HepG2 (cell line): ENCODE data around the gene LTBR.

Source experiments
- AGO1 ChIP-seq: fragments of 200-400 bp; formaldehyde crosslinking; IDR thresholded peaks from 2 replicates; pipeline ENCODE4 v1.6.1; 2017; ENCODE audit warnings: mild to moderate bottlenecking, low read depth, low read length, moderate library complexity; ENCODE audit not compliant: poor library complexity, severe bottlenecking
- ATF1 ChIP-seq: IDR thresholded peaks from 2 replicates; pipeline ENCODE4 v1.6.1; 2016; ENCODE audit warnings: mild to moderate bottlenecking, control low read depth
- FLYWCH1 ChIP-seq: sonication (generic); formaldehyde crosslinking; IDR thresholded peaks from 2 replicates; pipeline ENCODE4 v1.8.1; 2023; ENCODE audit warnings: mild to moderate bottlenecking, missing genetic modification reagents
- HMG20A ChIP-seq: IDR thresholded peaks from 2 replicates; pipeline ENCODE4 v1.6.1; 2016; ENCODE audit warnings: borderline replicate concordance
- KLF16 ChIP-seq, 2 experiments: sonication (generic) in 1 of 2; formaldehyde crosslinking in 1 of 2; IDR thresholded peaks; 2 replicates each; pipeline versions ENCODE4 v1.6.1 to v1.8.0; 2016 to 2023; ENCODE audit warnings: missing genetic modification reagents in 2 of 2, missing compliant biosample characterization in 1 of 2
- RAD21 ChIP-seq: fragments of 450-650 bp; formaldehyde crosslinking; IDR thresholded peaks from 2 replicates; pipeline ENCODE4 v1.5.0; 2020; ENCODE audit warnings: mild to moderate bottlenecking
- SP4 ChIP-seq: sonication (generic); formaldehyde crosslinking; IDR thresholded peaks from 2 replicates; pipeline ENCODE4 v1.8.1; 2023; ENCODE audit warnings: mild to moderate bottlenecking, missing genetic modification reagents
- SRF ChIP-seq: IDR thresholded peaks from 2 replicates; pipeline ENCODE4 v1.6.1; 2011; ENCODE audit warnings: mild to moderate bottlenecking, low read depth, low read length, moderate library complexity
- TP53 ChIP-seq: sonication (generic); formaldehyde crosslinking; conservative IDR thresholded peaks from 2 replicates; pipeline ENCODE4 v1.4.0; 2020; ENCODE audit warnings: missing genetic modification reagents
- ZNF282 ChIP-seq: fragments of 450-650 bp; IDR thresholded peaks from 2 replicates; pipeline ENCODE4 v1.6.1; 2018; ENCODE audit not compliant: partially characterized antibody
- ZNF333 ChIP-seq: sonication (generic); formaldehyde crosslinking; IDR thresholded peaks from 2 replicates; pipeline ENCODE4 v1.4.0; 2020; ENCODE audit warnings: mild to moderate bottlenecking, missing genetic modification reagents, borderline replicate concordance
- ZNF777 ChIP-seq: sonication (generic); formaldehyde crosslinking; IDR thresholded peaks from 2 replicates; pipeline ENCODE4 v1.4.0; 2020; ENCODE audit warnings: missing genetic modification reagents
- TF ChIP-seq, protein P1 (sequence below): sonication (generic); formaldehyde crosslinking; IDR thresholded peaks from 2 replicates; pipeline ENCODE4 v1.4.0; 2020; ENCODE audit warnings: mild to moderate bottlenecking, missing genetic modification reagents, borderline replicate concordance

DNA sequence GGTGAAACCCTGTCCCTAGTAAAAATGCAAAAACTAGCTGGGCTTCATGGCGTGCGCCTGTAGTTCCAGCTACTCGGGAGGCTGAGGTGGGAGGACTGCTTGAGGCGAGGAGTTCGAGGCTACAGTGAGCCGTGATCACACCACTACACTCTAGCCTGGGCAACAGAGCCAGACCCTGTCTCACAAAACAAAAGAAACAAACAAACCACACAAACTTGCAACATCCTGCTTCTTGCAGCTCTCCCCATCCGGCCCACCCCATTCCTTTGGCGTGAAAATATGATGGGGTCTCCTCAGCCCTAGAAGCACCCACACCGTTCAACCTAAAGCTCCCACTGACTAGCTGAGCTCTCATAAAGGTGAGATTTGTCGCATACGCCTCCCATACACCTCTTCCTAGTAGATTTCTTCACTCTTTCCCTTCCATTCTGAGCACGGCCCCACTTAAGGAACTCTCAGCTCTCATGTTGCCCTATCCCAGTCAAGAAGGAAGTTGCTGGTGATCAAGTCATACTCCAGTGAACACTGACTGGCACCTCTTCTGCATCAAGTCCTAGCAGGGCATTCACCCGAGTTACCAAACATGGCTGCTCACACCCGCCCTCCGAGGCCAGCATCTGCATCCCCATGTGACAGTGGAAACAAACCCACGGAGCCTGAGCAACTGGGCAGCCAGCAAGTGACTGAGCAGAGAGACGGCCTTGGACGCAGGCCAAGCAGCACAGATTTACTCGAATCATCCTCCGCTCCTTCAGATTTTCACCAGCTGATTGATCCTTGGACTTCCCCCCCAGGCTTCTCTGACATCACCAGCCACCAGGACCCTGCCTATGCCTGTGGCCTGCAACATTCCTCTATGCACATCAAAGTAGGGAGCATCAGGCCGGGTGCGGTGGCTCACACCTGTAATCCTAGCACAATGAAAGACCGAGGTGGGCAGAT is 41.9 kb downstream of the LTBR start:
- no peak for TF ChIP-seq FLYWCH1 (CRISPR knock-in tag)
- TF ChIP-seq, protein P1, sequence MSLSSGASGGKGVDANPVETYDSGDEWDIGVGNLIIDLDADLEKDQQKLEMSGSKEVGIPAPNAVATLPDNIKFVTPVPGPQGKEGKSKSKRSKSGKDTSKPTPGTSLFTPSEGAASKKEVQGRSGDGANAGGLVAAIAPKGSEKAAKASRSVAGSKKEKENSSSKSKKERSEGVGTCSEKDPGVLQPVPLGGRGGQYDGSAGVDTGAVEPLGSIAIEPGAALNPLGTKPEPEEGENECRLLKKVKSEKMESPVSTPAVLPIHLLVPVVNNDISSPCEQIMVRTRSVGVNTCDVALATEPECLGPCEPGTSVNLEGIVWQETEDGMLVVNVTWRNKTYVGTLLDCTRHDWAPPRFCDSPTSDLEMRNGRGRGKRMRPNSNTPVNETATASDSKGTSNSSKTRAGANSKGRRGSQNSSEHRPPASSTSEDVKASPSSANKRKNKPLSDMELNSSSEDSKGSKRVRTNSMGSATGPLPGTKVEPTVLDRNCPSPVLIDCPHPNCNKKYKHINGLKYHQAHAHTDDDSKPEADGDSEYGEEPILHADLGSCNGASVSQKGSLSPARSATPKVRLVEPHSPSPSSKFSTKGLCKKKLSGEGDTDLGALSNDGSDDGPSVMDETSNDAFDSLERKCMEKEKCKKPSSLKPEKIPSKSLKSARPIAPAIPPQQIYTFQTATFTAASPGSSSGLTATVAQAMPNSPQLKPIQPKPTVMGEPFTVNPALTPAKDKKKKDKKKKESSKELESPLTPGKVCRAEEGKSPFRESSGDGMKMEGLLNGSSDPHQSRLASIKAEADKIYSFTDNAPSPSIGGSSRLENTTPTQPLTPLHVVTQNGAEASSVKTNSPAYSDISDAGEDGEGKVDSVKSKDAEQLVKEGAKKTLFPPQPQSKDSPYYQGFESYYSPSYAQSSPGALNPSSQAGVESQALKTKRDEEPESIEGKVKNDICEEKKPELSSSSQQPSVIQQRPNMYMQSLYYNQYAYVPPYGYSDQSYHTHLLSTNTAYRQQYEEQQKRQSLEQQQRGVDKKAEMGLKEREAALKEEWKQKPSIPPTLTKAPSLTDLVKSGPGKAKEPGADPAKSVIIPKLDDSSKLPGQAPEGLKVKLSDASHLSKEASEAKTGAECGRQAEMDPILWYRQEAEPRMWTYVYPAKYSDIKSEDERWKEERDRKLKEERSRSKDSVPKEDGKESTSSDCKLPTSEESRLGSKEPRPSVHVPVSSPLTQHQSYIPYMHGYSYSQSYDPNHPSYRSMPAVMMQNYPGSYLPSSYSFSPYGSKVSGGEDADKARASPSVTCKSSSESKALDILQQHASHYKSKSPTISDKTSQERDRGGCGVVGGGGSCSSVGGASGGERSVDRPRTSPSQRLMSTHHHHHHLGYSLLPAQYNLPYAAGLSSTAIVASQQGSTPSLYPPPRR, result no peak
- no peak for TF ChIP-seq RAD21 (CRISPR knock-in tag)
- TF ChIP-seq SP4 (CRISPR knock-in tag), result no peak
- no peak for TF ChIP-seq ZNF333 (CRISPR knock-in tag)
- no peak for TF ChIP-seq SRF
- TF ChIP-seq HMG20A (CRISPR knock-in tag), result no peak
- no peak for TF ChIP-seq ZNF282
- TF ChIP-seq ATF1 (CRISPR knock-in tag), result no peak
- no peak for TF ChIP-seq KLF16 (CRISPR knock-in tag; IDR thresholded peaks at IDR 0.05)
- TF ChIP-seq ZNF777 (CRISPR knock-in tag), result no peak
- TF ChIP-seq TP53 (CRISPR knock-in tag), result no peak
- no peak for TF ChIP-seq AGO1
